Thoracic aorta endothelial cell (primary cell): ENCODE results near the gene BMS1. TPM values are rescaled to one million over a fixed set of nuclear protein-coding genes. Genes with fewer than 3 reads are reported as not detected.

Experiments used
- small RNA-seq: library from RNA; depleted of rRNA; stranded (forward); fragments of <200 nt; gene quantifications from one replicate; pipeline ENCODE3, GENCODE V24; 2012
- total RNA-seq: library from RNA; depleted of rRNA; stranded (reverse); fragments of >200 nt; gene quantifications from 2 replicates; pipeline ENCODE4 v1.2.3, GENCODE V29; 2012

Gene BMS1, protein sequence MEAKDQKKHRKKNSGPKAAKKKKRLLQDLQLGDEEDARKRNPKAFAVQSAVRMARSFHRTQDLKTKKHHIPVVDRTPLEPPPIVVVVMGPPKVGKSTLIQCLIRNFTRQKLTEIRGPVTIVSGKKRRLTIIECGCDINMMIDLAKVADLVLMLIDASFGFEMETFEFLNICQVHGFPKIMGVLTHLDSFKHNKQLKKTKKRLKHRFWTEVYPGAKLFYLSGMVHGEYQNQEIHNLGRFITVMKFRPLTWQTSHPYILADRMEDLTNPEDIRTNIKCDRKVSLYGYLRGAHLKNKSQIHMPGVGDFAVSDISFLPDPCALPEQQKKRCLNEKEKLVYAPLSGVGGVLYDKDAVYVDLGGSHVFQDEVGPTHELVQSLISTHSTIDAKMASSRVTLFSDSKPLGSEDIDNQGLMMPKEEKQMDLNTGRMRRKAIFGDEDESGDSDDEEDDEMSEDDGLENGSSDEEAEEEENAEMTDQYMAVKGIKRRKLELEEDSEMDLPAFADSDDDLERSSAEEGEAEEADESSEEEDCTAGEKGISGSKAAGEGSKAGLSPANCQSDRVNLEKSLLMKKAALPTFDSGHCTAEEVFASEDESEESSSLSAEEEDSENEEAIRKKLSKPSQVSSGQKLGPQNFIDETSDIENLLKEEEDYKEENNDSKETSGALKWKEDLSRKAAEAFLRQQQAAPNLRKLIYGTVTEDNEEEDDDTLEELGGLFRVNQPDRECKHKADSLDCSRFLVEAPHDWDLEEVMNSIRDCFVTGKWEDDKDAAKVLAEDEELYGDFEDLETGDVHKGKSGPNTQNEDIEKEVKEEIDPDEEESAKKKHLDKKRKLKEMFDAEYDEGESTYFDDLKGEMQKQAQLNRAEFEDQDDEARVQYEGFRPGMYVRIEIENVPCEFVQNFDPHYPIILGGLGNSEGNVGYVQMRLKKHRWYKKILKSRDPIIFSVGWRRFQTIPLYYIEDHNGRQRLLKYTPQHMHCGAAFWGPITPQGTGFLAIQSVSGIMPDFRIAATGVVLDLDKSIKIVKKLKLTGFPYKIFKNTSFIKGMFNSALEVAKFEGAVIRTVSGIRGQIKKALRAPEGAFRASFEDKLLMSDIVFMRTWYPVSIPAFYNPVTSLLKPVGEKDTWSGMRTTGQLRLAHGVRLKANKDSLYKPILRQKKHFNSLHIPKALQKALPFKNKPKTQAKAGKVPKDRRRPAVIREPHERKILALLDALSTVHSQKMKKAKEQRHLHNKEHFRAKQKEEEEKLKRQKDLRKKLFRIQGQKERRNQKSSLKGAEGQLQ
- total RNA-seq = 34.5 and 38.6 TPM in 2 replicates

DNA sequence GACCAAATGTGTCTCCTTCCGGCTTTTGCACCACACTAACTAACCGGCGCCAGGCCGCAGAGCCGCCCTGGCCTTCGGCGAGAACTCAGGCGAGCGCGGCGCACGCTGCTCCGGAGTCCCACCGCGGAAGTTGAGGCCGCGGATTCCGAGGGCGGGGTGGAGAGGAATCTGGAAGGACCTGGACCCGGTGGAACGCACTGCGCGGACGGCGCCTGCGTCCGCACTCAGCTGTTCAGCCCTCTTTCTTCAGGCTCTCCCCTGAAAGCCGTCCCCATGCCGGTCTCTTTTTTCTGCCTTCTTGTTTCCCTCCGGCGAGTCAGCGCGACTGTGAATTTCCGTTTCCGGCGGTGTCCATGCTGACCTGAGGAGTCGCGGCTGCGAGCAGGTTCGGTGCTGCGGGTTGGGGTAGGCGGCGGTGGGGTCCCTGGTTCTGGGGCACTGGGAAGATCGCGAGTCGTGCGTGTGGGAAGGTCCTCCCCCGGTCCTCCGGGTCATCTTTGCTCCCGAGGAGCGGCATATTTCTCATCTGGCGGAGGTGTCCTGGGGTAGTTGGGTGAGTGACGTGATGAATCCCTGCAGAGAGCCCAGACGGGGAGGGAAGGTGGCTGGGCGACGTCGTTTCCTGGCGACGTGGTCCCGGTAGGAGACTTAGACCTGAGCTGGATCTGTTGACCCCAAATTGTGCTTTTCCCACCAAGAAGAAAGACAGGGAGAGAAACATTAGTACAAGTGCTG lies at the start of gene BMS1:
TSS of gene BMS1 (plus strand) at position 350 of the 735 bp plus-strand sequence. CDS start 1,600 bp downstream, outside the sequence.

Small RNA genes lying within 50 kb of the gene (small RNA-seq; reads per million reads assigned to genes)
- gene RNU6-885P = not detected

Other genes with a start within 250 kb of the BMS1 start
- gene ZNF33B, start 144.2 kb upstream of the BMS1 start, total RNA-seq = 13.1 and 18.6 TPM in 2 replicates